Fibroblast of skin of back (primary cell): Measurements from ENCODE around the gene CIAO2B.

Experiments used
- DNase-seq: peaks from one replicate; pipeline ENCODE4 v3.0.0-alpha.2; 2013

The CIAO2B gene

DNA sequence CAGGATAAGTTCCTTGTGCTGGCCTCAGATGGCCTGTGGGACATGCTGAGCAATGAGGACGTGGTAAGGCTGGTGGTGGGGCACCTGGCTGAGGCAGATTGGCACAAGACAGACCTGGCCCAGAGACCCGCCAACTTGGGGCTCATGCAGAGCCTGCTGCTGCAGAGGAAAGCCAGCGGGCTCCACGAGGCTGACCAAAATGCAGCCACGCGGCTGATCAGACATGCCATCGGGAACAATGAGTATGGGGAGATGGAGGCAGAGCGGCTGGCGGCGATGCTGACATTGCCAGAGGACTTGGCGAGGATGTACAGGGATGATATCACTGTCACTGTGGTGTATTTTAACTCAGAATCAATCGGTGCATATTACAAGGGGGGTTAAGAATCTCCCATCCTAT lies 48.7 kb downstream of the CIAO2B start:
- DNase-seq: no peak

DNA sequence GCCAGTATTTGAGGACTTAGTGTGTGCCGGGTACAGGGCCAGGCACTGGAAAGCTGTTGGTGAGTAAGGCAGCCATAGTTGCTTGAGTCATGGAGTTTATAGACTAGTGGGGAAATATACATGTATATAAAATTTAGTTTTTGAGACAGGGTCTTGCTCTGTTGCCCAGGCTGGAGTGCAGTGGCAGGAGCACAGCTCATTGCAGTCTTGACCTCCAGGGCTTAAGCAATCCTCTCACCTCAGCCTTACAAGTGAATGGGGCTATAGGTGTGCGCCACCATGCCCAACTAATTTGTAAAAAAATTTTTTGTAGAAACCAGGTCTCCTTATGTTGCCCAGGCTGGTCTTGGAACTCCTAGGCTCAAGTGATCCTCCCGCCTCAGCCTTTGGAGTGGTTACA lies 51.5 kb downstream of the CIAO2B start:
- DNase-seq: no peak
